ENCODE data around the gene AMH. TPM values are rescaled to one million over a fixed set of nuclear protein-coding genes. Genes with fewer than 3 reads are reported as not detected.

AMH gene
- polyA plus RNA-seq, 1 experiment = not detected

- ChIA-PET CTCF (interaction anchor here (0.6 to 1.9 kb wide), 19 partner anchors 9 to 383 kb away, joined by 3 to 9 read pairs (median 3); partner anchors contain the start of gene AP3D1), POLR2A (interaction anchor here (0.8 to 1.7 kb wide), 2 partner anchors 34 to 240 kb away, joined by 3 to 5 read pairs; partner anchors contain the start of gene GADD45B)
- Histone ChIP-seq H3K27ac (ENCODE audit: low read depth, low read length) (no peak overlapping the region), H3K9me3 (ENCODE audit: control insufficient read depth, insufficient read depth, low read length) (peaks cover 5% of the 10 kb centered on the region), H3K4me3 (ENCODE audit: low read depth, low read length) (peak overlapping the region; percentile 83), H3K27me3 (ENCODE audit: control insufficient read depth, insufficient read depth, low read length) (no peaks in the 10 kb centered on the region)
- TF ChIP-seq, protein P1, sequence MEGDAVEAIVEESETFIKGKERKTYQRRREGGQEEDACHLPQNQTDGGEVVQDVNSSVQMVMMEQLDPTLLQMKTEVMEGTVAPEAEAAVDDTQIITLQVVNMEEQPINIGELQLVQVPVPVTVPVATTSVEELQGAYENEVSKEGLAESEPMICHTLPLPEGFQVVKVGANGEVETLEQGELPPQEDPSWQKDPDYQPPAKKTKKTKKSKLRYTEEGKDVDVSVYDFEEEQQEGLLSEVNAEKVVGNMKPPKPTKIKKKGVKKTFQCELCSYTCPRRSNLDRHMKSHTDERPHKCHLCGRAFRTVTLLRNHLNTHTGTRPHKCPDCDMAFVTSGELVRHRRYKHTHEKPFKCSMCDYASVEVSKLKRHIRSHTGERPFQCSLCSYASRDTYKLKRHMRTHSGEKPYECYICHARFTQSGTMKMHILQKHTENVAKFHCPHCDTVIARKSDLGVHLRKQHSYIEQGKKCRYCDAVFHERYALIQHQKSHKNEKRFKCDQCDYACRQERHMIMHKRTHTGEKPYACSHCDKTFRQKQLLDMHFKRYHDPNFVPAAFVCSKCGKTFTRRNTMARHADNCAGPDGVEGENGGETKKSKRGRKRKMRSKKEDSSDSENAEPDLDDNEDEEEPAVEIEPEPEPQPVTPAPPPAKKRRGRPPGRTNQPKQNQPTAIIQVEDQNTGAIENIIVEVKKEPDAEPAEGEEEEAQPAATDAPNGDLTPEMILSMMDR (IDR thresholded peaks at IDR 0.05; ENCODE audit: low read depth, low read length) = no peak
- DNase-seq (ENCODE audit: low read depth, low spot score) = no peak
Observed at GRCh38 chr19:2235381-2236063, 13.6 kb upstream of the AMH start.

GRCh38 chr19:2236064-2236313 lies 13.1 kb upstream of the AMH start:
- TF ChIP-seq, protein P1 (IDR thresholded peaks at IDR 0.05; ENCODE audit: low read depth, low read length) = no peak
- Histone ChIP-seq H3K27me3 (ENCODE audit: control insufficient read depth, insufficient read depth, low read length) (no peaks in the 10 kb centered on the region), H3K9me3 (ENCODE audit: control insufficient read depth, insufficient read depth, low read length) (peaks cover 5% of the 10 kb centered on the region), H3K4me3 (ENCODE audit: low read depth, low read length) (peak overlapping the region; percentile 83), H3K27ac (ENCODE audit: low read depth, low read length) (no peak overlapping the region)
- CTCF ChIA-PET = interaction anchor here (0.6 to 1.9 kb wide), 19 partner anchors 9 to 383 kb away, joined by 3 to 9 read pairs (median 3); partner anchors contain the start of gene AP3D1
- no peak for DNase-seq (ENCODE audit: low read depth, low spot score)
- POLR2A ChIA-PET = interaction anchor here (0.8 to 1.7 kb wide), 2 partner anchors 34 to 240 kb away, joined by 3 to 5 read pairs; partner anchors contain the start of gene GADD45B

DNA sequence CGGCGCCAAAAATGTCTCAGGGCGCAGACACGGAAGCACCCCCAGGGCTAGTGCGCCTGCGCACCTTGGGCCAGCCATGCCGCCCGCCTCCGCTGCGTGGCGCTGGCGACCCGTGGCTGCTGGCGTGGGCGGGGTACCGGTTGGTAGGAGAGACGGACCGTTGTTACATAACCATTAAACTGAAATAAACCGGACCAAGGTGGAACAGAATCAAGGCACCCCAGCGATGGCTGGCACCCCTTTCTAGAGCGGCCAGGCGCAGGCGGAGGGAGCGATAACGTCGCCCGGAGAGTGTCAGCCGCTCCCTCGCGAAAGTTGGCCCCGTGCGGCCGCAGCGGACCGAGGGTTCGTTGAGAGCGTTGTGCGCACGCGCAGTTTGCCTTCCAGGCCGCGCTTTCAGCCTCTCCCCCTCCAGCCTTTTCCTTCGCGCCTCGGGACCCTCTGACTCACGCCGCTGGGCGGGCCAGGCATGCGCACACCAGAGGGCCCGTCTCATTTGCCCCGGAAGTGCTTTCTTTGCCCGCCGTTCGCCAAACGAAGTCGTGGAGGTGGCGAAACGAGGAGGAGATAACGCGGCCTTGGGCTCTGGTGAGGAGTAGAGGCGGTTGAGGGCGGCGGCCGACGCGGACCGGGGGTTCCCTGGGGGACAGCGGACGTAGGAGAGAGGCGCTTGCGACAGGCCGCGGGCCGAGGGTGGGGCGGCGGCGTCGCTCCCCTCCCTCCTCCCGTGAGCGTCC lies 12.6 kb upstream of the AMH start, which contains the start of the genes PLEKHJ1 and SF3A2:
Gene PLEKHJ1, minus strand, starts transcription at position 16 of the 737 bp plus-strand sequence. CDS start 81 bp downstream, outside the sequence.
Gene SF3A2, plus strand, starts transcription at position 511 of the 737 bp plus-strand sequence. CDS start 6,595 bp downstream, outside the sequence.
- TF ChIP-seq, protein P1 (IDR thresholded peaks at IDR 0.05; ENCODE audit: low read depth, low read length) = peak; percentile 95

GRCh38 chr19:2237051-2237868 lies 11.9 kb upstream of the AMH start:
- ChIA-PET POLR2A (interaction anchor here (0.6 to 1.1 kb wide), 2 partner anchors 79 to 239 kb away, joined by 4 to 5 read pairs; partner anchors contain the start of gene GADD45B), CTCF (interaction anchor here (1.3 to 2.8 kb wide), 2 partner anchors 79 to 81 kb away, joined by 8 to 14 read pairs; no protein-coding TSS in a partner anchor)
- peak overlapping the region; percentile 83 for H3K4me3 ChIP-seq (ENCODE audit: low read depth, low read length)
- TF ChIP-seq, protein P1 (IDR thresholded peaks at IDR 0.05; ENCODE audit: low read depth, low read length) = no peak
- H3K27ac ChIP-seq (ENCODE audit: low read depth, low read length) = peak overlapping the region; percentile 95
- no peaks in the 10 kb centered on the region for H3K27me3 ChIP-seq (ENCODE audit: control insufficient read depth, insufficient read depth, low read length)
- DNase-seq (ENCODE audit: low read depth, low spot score) = no peak
- peaks cover 5% of the 10 kb centered on the region for H3K9me3 ChIP-seq (ENCODE audit: control insufficient read depth, insufficient read depth, low read length)

More for the DNA sequence above, 12.6 kb upstream of the AMH start, which contains the start of the genes PLEKHJ1 and SF3A2:
- peak within 1 kb of the TSS; percentile 83 for H3K4me3 ChIP-seq (ENCODE audit: low read depth, low read length)
- ChIA-PET POLR2A (interaction anchor here (0.6 to 1.7 kb wide), 3 partner anchors 33 to 240 kb away, joined by 4 to 5 read pairs (median 5); partner anchors contain the start of gene GADD45B), CTCF (interaction anchor here (0.6 to 1.3 kb wide), 17 partner anchors 10 to 217 kb away, joined by 3 to 9 read pairs (median 3); partner anchors contain the start of gene AP3D1)
- peaks cover 5% of the 10 kb centered on the region for H3K9me3 ChIP-seq (ENCODE audit: control insufficient read depth, insufficient read depth, low read length)
- peak within 1 kb of the TSS; percentile 95 for H3K27ac ChIP-seq (ENCODE audit: low read depth, low read length)
- no peaks in the 10 kb centered on the region for H3K27me3 ChIP-seq (ENCODE audit: control insufficient read depth, insufficient read depth, low read length)
- peak; percentile 94 for DNase-seq (ENCODE audit: low read depth, low spot score)

All from AG04450 (cell line).